ENCODE data around the gene SLC25A42. TPM values are rescaled to one million over a fixed set of nuclear protein-coding genes. Genes with fewer than 3 reads are reported as not detected.
A peak's percentile ranks its signal among the peaks of the same experiment; 100 is the strongest.

SLC25A42 gene
- total RNA-seq, 4 donors from 2014 or later, result 11.2 to 24.8 (median 13.2) TPM

DNA sequence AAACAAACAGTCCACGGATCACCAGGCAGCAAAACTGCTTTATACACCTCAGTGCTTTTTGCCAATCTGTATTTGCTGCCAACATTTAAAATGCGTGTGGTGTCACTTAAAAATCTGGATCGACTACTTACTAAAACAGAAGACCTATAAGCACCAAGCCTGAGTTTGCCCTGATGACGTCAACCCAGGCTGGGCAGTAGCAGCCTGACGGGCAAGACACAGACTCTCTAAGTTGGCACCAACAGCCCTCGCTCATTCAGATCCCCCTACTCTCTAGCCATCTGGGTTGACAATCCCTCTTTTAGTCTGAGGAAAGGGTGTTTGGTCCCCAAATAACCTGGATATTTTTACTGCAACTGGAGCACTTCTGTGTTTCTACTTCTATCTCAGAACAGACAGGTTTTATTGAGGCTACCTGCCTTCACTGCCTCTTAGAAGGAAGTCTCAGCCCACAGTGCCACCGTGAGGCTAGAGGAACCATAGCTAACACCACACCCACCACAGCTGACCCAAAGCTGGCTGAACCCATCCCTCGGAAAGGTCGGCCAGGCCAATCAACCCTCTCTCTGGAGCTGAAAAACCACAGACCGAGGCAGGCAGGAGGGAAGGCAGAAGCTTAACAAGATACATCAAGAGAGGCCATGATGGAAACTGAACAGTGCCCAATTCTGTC is 37.4 kb upstream of the SLC25A42 start:
- Histone ChIP-seq H3K4me1 (no peaks in the 10 kb centered on the region), H3K9me3 (no peaks in the 10 kb centered on the region), H3K4me3 (no peak overlapping the region), H3K36me3 (peaks cover 0 to 83% (median 0%) of the 10 kb centered on the region in 3 donors), H3K27ac (no peak overlapping the region), H3K27me3 (no peaks in the 10 kb centered on the region)
- DNase-seq, result no peak
- no peak for TF ChIP-seq POLR2A (IDR thresholded peaks at IDR 0.05)
- TF ChIP-seq, protein P1, sequence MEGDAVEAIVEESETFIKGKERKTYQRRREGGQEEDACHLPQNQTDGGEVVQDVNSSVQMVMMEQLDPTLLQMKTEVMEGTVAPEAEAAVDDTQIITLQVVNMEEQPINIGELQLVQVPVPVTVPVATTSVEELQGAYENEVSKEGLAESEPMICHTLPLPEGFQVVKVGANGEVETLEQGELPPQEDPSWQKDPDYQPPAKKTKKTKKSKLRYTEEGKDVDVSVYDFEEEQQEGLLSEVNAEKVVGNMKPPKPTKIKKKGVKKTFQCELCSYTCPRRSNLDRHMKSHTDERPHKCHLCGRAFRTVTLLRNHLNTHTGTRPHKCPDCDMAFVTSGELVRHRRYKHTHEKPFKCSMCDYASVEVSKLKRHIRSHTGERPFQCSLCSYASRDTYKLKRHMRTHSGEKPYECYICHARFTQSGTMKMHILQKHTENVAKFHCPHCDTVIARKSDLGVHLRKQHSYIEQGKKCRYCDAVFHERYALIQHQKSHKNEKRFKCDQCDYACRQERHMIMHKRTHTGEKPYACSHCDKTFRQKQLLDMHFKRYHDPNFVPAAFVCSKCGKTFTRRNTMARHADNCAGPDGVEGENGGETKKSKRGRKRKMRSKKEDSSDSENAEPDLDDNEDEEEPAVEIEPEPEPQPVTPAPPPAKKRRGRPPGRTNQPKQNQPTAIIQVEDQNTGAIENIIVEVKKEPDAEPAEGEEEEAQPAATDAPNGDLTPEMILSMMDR (IDR thresholded peaks at IDR 0.05), result no peak

DNA sequence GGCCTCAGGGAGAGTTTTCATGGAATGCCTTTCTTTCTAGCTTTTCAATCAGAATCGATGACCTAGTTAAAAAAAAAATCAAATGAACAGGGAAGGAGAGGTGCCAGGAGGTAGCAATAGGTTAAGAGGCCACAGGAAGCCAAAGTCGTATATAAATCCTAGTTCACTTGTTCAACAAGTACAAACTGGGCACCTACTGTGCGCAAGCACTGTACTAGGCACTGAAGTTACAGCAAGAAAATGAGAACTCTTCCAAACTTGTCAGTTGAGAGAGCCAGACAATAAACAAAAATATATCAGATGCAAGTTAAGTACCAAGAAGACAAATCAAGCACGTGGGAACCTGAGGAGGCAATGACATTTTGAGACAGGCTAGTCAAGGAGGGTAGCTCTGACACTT is 36.6 kb upstream of the SLC25A42 start:
- Histone ChIP-seq H3K27me3 (no peaks in the 10 kb centered on the region), H3K4me1 (peaks cover 0 to 5% (median 4%) of the 10 kb centered on the region in 4 donors), H3K9me3 (no peaks in the 10 kb centered on the region), H3K4me3 (no peak overlapping the region), H3K27ac (no peak overlapping the region), H3K36me3 (peaks cover 0 to 82% (median 0%) of the 10 kb centered on the region in 3 donors)
- DNase-seq, result no peak
- TF ChIP-seq POLR2A (IDR thresholded peaks at IDR 0.05), result no peak
- TF ChIP-seq, protein P1 (IDR thresholded peaks at IDR 0.05), result no peak

DNA sequence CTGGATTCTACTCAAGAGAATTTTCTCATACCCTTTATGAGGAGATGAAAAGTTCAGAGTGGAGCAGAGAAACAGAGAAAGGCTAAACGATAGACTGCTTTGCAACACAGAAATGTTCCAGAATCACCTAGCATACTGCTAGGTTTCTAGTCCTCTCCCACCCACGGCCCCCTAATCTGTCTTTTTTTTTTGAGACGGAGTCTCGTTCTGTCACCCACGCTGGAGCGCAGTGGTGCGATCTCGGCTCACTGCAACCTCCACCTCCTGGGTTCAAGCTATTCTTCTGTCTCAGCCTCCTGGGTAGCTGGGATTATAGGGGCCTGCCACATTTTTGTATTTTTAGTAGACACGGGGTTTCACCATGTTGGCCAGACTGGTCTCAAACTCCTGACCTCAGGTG is 35.3 kb upstream of the SLC25A42 start:
- no peak for TF ChIP-seq POLR2A (IDR thresholded peaks at IDR 0.05)
- TF ChIP-seq, protein P1 (IDR thresholded peaks at IDR 0.05), result no peak

GRCh38 chr19:19031891-19032290 is 31.9 kb upstream of the SLC25A42 start:
- TF ChIP-seq POLR2A (IDR thresholded peaks at IDR 0.05), result no peak
- TF ChIP-seq, protein P1 (IDR thresholded peaks at IDR 0.05), result no peak
- DNase-seq, result no peak
- Histone ChIP-seq H3K4me1 (peaks cover 0 to 22% (median 18%) of the 10 kb centered on the region in 4 donors), H3K9me3 (no peaks in the 10 kb centered on the region), H3K4me3 (peak overlapping the region in 1 of 4 donors; percentile 80), H3K27me3 (no peaks in the 10 kb centered on the region), H3K36me3 (peaks cover 0 to 38% (median 0%) of the 10 kb centered on the region in 3 donors), H3K27ac (peak overlapping the region in 1 of 4 donors; percentile 88)

More for the DNA sequence above, 35.3 kb upstream of the SLC25A42 start:
- no peak for DNase-seq
- peaks cover 0 to 11% (median 8%) of the 10 kb centered on the region in 4 donors for H3K4me1 ChIP-seq
- no peak overlapping the region for H3K27ac ChIP-seq
- H3K4me3 ChIP-seq, result no peak overlapping the region
- no peaks in the 10 kb centered on the region for H3K9me3 ChIP-seq
- H3K36me3 ChIP-seq, result peaks cover 0 to 69% (median 0%) of the 10 kb centered on the region in 3 donors
- H3K27me3 ChIP-seq, result no peaks in the 10 kb centered on the region

DNA sequence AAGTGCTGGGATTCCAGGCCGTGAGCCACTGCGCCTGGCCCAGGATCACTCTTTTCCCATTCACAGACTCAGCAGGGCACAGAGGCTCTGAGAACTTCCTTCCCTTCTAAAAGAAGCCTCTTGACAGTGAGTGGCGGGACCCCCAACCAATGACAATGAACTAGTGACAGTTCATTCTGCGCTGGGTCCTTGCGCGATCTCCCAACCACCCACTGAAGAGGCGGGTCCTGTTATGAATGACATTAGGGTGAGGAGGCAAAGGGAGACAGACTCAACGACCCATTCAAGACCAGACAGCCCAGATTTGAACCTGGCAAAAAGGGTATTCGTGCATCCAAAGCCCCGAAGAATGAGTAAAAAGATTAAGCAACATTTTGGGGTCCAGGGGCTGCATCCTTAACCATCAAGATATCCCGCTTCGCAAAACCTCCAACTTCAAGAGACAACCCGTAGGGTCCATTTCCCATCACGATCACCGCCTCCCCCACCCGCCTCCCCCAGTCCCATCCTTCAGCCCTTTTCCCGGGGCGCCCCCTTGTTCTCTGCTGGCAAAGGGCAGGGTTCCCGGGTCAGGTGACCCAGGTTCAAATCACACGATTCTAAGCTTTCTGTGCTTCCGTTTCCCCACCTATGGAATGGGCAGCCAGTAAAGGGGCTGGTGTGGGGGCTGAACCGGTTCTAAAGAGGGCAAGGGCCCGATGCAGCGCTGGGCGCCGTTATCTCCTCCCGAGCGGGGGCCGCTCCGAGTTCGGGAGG is 31.2 kb upstream of the SLC25A42 start:
- TF ChIP-seq POLR2A (IDR thresholded peaks at IDR 0.05), result no peak
- TF ChIP-seq, protein P1 (IDR thresholded peaks at IDR 0.05), result no peak
- Histone ChIP-seq H3K27ac (peak overlapping the region; percentile 88 to 99 (median 93)), H3K4me1 (peaks cover 0 to 22% (median 18%) of the 10 kb centered on the region in 4 donors), H3K36me3 (peaks cover 0 to 31% (median 0%) of the 10 kb centered on the region in 3 donors), H3K27me3 (no peaks in the 10 kb centered on the region), H3K4me3 (peak overlapping the region; percentile 78 to 98 (median 88)), H3K9me3 (no peaks in the 10 kb centered on the region)
- DNase-seq, result peak in 2 of 3 donors; percentile 60 to 86
